Parathyroid adenoma (tissue), 2 donors: ENCODE data around the gene RBBP4.

Experiments
- H2AFZ ChIP-seq: fragments of 300-600 bp; sonication (generic); one replicate; pipeline ENCODE4 v1.7.0; 2017; ENCODE audit warnings: antibody characterized with exemption, mild to moderate bottlenecking
- H3K27ac ChIP-seq: fragments of 300-600 bp; sonication (generic); one replicate; pipeline ENCODE4 v1.7.0; 2017
- H3K27me3 ChIP-seq: fragments of 300-600 bp; sonication (generic); one replicate; pipeline ENCODE4 v1.7.0; 2017; ENCODE audit warnings: low read length; ENCODE audit not compliant: control insufficient read depth, insufficient read depth
- H3K36me3 ChIP-seq: fragments of 300-600 bp; sonication (generic); one replicate; pipeline ENCODE4 v1.7.0; 2017; ENCODE audit warnings: low read length; ENCODE audit not compliant: control insufficient read depth, insufficient read depth
- H3K4me1 ChIP-seq: fragments of 300-600 bp; sonication (generic); one replicate; pipeline ENCODE4 v1.7.0; 2017; ENCODE audit warnings: control low read depth
- H3K4me2 ChIP-seq: fragments of 300-600 bp; sonication (generic); one replicate; pipeline ENCODE4 v1.7.0; 2017; ENCODE audit warnings: low read length
- H3K4me3 ChIP-seq: fragments of 300-600 bp; sonication (generic); one replicate; pipeline ENCODE4 v1.7.0; 2017; ENCODE audit warnings: low read depth, low read length
- H3K79me2 ChIP-seq: fragments of 300-600 bp; sonication (generic); one replicate; pipeline ENCODE4 v1.7.0; 2017; ENCODE audit warnings: control low read depth
- H3K9ac ChIP-seq: fragments of 300-600 bp; sonication (generic); one replicate; pipeline ENCODE4 v1.7.0; 2017; ENCODE audit warnings: mild to moderate bottlenecking
- H3K9me3 ChIP-seq: fragments of 300-600 bp; sonication (generic); one replicate; pipeline ENCODE4 v1.7.0; 2017; ENCODE audit warnings: low read length; ENCODE audit not compliant: control insufficient read depth
- TF ChIP-seq, protein P1 (sequence below): fragments of 300-600 bp; sonication (generic); IDR thresholded peaks from one replicate; pipeline ENCODE4 v1.7.0; 2017; ENCODE audit warnings: antibody characterized with exemption, mild to moderate bottlenecking
- donor health status: primary hyperparathyroidism.

Gene RBBP4

DNA sequence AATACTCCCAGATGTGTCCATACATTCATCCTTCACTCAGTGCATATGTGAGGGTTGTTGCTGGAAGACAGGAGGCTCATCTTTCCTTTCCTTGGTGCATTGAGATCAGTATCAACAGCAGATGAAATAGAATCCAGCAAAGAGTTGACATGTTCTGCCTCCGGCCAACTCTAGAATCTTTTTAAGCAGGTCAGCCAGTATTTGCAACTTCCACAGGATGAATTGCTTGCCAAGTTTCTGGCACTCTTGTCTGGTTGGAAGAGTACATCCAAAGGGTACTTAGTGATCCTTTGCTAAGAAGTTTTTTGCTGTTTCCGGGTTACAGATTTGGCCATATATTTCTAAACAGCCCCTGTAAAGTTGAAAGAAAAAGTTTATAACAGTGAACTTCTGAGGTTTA, 30.5 kb downstream of the RBBP4 start:
- Histone ChIP-seq H3K4me2 (peak overlapping the region; percentile 3), H2AFZ (no peak overlapping the region), H3K27me3 (no peaks in the 10 kb centered on the region), H3K36me3 (no peaks in the 10 kb centered on the region), H3K9me3 (no peaks in the 10 kb centered on the region), H3K9ac (no peak overlapping the region), H3K27ac (peak overlapping the region; percentile 11), H3K4me1 (peaks cover 7% of the 10 kb centered on the region), H3K79me2 (no peaks in the 10 kb centered on the region), H3K4me3 (peak overlapping the region; percentile 21)
- TF ChIP-seq, protein P1, sequence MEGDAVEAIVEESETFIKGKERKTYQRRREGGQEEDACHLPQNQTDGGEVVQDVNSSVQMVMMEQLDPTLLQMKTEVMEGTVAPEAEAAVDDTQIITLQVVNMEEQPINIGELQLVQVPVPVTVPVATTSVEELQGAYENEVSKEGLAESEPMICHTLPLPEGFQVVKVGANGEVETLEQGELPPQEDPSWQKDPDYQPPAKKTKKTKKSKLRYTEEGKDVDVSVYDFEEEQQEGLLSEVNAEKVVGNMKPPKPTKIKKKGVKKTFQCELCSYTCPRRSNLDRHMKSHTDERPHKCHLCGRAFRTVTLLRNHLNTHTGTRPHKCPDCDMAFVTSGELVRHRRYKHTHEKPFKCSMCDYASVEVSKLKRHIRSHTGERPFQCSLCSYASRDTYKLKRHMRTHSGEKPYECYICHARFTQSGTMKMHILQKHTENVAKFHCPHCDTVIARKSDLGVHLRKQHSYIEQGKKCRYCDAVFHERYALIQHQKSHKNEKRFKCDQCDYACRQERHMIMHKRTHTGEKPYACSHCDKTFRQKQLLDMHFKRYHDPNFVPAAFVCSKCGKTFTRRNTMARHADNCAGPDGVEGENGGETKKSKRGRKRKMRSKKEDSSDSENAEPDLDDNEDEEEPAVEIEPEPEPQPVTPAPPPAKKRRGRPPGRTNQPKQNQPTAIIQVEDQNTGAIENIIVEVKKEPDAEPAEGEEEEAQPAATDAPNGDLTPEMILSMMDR: no peak

DNA sequence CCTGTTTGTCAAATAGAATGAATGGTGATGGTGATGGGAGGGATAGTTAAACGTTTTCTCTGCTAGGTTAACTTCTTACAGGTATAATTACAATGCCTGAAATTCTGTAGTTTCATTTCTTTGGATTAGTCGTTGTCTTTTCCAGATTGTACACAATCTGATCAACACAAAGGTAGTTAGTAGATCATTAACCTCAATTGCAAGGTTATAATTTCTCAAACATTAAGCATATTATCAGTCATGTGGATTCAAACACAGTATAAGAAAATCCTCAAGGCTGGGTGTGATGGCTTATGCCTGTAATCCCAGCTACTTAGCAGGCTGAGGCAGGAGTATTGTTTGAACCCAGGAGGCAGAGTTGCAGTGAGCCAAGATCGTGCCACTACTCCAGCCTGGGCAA, 31.0 kb downstream of the RBBP4 start:
- H3K4me2 ChIP-seq: peak overlapping the region; percentile 1
- H2AFZ ChIP-seq: no peak overlapping the region
- H3K9me3 ChIP-seq: no peaks in the 10 kb centered on the region
- H3K36me3 ChIP-seq: no peaks in the 10 kb centered on the region
- no peaks in the 10 kb centered on the region for H3K79me2 ChIP-seq
- H3K4me1 ChIP-seq: peaks cover 7% of the 10 kb centered on the region
- H3K4me3 ChIP-seq: peak overlapping the region; percentile 21
- H3K27ac ChIP-seq: peak overlapping the region; percentile 11
- H3K9ac ChIP-seq: no peak overlapping the region
- TF ChIP-seq, protein P1: no peak
- H3K27me3 ChIP-seq: no peaks in the 10 kb centered on the region

DNA sequence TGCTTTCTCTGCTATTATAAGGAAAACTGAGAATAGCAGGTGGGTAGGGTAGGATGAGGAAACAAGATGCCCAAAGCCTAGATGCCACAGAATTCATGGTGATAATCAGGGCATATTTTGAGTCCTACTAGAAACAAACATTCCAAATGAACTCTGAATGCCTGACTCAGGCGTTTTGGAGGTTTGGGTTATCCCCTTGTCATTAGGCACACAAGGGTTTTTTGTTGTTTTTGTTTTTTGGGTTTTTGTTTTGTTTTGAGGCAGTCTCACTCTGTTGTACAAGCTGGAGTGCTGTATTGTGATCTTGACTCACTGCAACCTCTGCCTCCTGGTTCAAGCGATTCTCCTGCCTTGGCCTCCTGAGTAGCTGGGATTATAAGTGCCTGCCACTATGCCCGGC, 32.4 kb downstream of the RBBP4 start:
- no peaks in the 10 kb centered on the region for H3K9me3 ChIP-seq
- H3K27ac ChIP-seq: peak overlapping the region; percentile 24
- no peak overlapping the region for H3K4me2 ChIP-seq
- no peaks in the 10 kb centered on the region for H3K36me3 ChIP-seq
- peaks cover 7% of the 10 kb centered on the region for H3K4me1 ChIP-seq
- H3K4me3 ChIP-seq: no peak overlapping the region
- no peaks in the 10 kb centered on the region for H3K79me2 ChIP-seq
- no peaks in the 10 kb centered on the region for H3K27me3 ChIP-seq
- H2AFZ ChIP-seq: no peak overlapping the region
- no peak overlapping the region for H3K9ac ChIP-seq
- TF ChIP-seq, protein P1: no peak

DNA sequence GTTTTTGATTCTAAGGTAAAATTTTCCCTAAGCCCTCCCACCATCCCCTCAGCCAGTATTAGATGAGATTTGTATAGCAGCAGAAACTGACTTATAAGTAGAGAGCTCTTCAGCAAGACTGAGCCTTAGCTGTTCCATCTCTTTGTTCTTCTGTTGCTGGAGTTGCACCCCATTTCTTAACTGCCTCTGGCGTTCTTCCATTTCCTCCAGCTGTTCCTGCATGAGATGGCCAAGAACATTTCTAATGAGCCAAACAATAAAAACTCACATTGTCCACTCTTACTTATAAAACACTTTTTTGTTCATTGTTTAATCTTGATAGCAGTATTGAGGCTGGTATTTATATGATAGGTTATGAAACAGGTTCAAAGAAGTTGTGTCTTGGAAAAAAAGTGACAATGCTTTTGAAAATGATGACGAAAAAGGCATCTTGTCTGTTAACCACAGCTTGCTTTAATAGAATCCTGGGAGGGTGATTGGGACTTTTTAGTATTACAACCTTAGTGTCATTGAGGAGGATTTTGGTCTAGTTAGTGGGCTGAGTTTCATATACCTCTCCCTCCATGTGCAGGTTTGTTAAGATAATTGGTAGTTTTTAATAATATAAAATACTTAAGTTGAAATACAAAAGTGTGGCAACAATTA, 33.3 kb downstream of the RBBP4 start:
- H3K36me3 ChIP-seq: no peaks in the 10 kb centered on the region
- no peak overlapping the region for H3K9ac ChIP-seq
- no peak overlapping the region for H3K4me3 ChIP-seq
- no peaks in the 10 kb centered on the region for H3K27me3 ChIP-seq
- no peak overlapping the region for H3K4me2 ChIP-seq
- no peak overlapping the region for H2AFZ ChIP-seq
- peaks cover 7% of the 10 kb centered on the region for H3K4me1 ChIP-seq
- TF ChIP-seq, protein P1: no peak
- no peaks in the 10 kb centered on the region for H3K9me3 ChIP-seq
- no peaks in the 10 kb centered on the region for H3K79me2 ChIP-seq
- no peak overlapping the region for H3K27ac ChIP-seq

DNA sequence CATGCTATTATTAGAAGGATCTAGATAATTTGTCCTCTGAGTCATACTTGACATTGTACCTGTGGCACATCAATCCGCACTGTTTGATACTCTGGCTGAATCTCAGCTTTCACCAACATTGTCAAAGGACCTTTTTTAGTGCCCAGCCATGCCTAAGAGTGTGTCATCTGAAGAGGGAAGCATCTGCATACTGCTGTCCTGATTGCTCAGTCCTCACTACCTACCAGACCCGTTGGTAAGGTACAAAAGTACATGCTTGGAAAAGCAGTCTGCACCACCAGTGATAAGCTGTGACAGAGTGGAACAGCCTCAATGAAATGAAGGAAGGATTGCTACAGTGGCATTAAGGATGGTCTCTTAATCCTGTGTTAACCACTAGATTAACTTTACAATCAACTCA, 34.5 kb downstream of the RBBP4 start:
- Histone ChIP-seq H3K9ac (no peak overlapping the region), H3K4me1 (peaks cover 6% of the 10 kb centered on the region), H3K4me3 (no peak overlapping the region), H3K9me3 (no peaks in the 10 kb centered on the region), H3K27me3 (no peaks in the 10 kb centered on the region), H2AFZ (no peak overlapping the region), H3K36me3 (no peaks in the 10 kb centered on the region), H3K4me2 (no peak overlapping the region), H3K79me2 (no peaks in the 10 kb centered on the region), H3K27ac (no peak overlapping the region)
- TF ChIP-seq, protein P1: no peak
